ENCODE results near the gene IGF1R. TPM values are rescaled to one million over a fixed set of nuclear protein-coding genes. Genes with fewer than 3 reads are reported as not detected.
A peak's percentile ranks its signal among the peaks of the same experiment; 100 is the strongest.

IGF1R gene
- total RNA-seq, 1 experiment from 2014 or later: 71.3 TPM

DNA sequence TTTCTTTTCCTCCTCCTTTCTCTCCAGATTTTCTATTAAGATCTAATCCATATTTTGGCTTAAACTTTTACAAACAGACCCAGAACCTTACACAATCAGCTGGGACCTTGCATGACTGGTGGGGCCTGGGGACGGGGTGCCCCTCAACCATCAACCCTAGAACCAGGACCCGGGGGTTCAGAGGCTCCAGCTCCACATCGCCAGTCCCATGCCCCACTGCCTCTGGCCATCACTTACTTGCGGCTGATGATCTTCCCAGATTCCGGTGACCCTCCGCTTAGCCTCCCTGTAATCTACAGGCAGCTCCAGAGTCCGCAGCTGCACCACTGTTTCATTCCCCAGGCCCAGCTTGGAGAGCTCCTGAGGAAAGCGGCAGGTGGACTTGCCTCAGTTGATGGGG lies 322.5 kb downstream of the IGF1R start:
- no TSS peak for BruUV-seq (replicated peaks)
- no peak for DNase-seq
- no peaks in the 10 kb centered on the region for H3F3A ChIP-seq (ENCODE audit: insufficient read depth, low read depth)
- H3K4me1 ChIP-seq (replicated peaks; ENCODE audit: insufficient read depth): no peaks in the 10 kb centered on the region
- no peak overlapping the region for H2AFZ ChIP-seq
- no peak overlapping the region for H3K4me2 ChIP-seq
- no peaks in the 10 kb centered on the region for H3K9me3 ChIP-seq (ENCODE audit: insufficient read depth, low read depth)
- intact Hi-C loops (cut with micrococcal nuclease; ENCODE audit: unreplicated experiment): no loop called here
- H4K20me1 ChIP-seq (ENCODE audit: insufficient read depth): no peaks in the 10 kb centered on the region
- no peaks in the 10 kb centered on the region for H3K9me2 ChIP-seq (ENCODE audit: insufficient read depth)
- POLR2A ChIA-PET (ENCODE audit: unreplicated experiment): interaction anchor here (0.5 kb wide), 1 partner anchor 718 kb away, joined by 3 read pairs; no protein-coding TSS in a partner anchor
- H3K4me3 ChIP-seq: no peak overlapping the region
- H3K27ac ChIP-seq: no peak overlapping the region
- CTCF ChIA-PET: no interaction called here
- no peak for TF ChIP-seq EZH2 (IDR thresholded peaks at IDR 0.05; ENCODE audit: low read depth)
- TF ChIP-seq CTCF (conservative IDR thresholded peaks at IDR 0.05): no peak
- H3K79me2 ChIP-seq (ENCODE audit: low read depth): no peaks in the 10 kb centered on the region
- no peaks in the 10 kb centered on the region for H3K27me3 ChIP-seq (ENCODE audit: insufficient read depth, low read depth)
- no peaks in the 10 kb centered on the region for H3K36me3 ChIP-seq (ENCODE audit: low read depth)

DNA sequence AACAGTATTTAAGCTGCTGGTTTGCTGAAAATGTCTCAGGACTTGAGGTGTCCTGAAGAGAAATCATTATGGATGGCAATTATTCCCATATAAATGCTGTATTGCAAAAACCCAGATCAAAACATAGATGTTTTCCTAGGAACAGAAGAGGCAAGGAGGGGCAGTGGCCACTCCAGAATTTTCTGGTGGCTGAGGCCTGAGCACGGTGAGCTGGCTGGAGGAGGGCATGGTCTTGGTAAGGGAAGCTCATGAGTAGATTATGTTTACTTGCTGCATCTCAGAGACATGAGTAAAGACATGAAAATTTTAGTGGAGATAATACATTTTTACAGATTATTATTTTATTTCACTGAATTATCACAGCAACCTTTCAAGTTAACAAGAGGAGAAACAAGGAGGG lies 328.2 kb downstream of the IGF1R start:
- H3K4me1 ChIP-seq (replicated peaks; ENCODE audit: insufficient read depth): peaks cover 2% of the 10 kb centered on the region
- no peaks in the 10 kb centered on the region for H3K79me2 ChIP-seq (ENCODE audit: low read depth)
- no peak overlapping the region for H3K4me3 ChIP-seq
- DNase-seq: peak in 1 of 2 experiments; percentile 5
- H3K9me3 ChIP-seq (ENCODE audit: insufficient read depth, low read depth): no peaks in the 10 kb centered on the region
- H3K27me3 ChIP-seq (ENCODE audit: insufficient read depth, low read depth): no peaks in the 10 kb centered on the region
- no peak overlapping the region for H3K27ac ChIP-seq
- H3K4me2 ChIP-seq: no peak overlapping the region
- ChIA-PET CTCF (no interaction called here), POLR2A (ENCODE audit: unreplicated experiment) (no interaction called here)
- no peaks in the 10 kb centered on the region for H3K9me2 ChIP-seq (ENCODE audit: insufficient read depth)
- no peak for TF ChIP-seq CTCF (conservative IDR thresholded peaks at IDR 0.05)
- no peak for TF ChIP-seq EZH2 (IDR thresholded peaks at IDR 0.05; ENCODE audit: low read depth)
- intact Hi-C loops (cut with micrococcal nuclease; ENCODE audit: unreplicated experiment): no loop called here
- no peak overlapping the region for H2AFZ ChIP-seq
- no peaks in the 10 kb centered on the region for H4K20me1 ChIP-seq (ENCODE audit: insufficient read depth)
- no peaks in the 10 kb centered on the region for H3K36me3 ChIP-seq (ENCODE audit: low read depth)
- BruUV-seq (replicated peaks): no TSS peak
- peaks cover 1% of the 10 kb centered on the region; the same call in 1 of the 2 replicates for H3F3A ChIP-seq (ENCODE audit: insufficient read depth, low read depth)

- H3K27me3 ChIP-seq (ENCODE audit: insufficient read depth, low read depth): no peaks in the 10 kb centered on the region
- no peak for TF ChIP-seq CTCF (conservative IDR thresholded peaks at IDR 0.05)
- TF ChIP-seq EZH2 (IDR thresholded peaks at IDR 0.05; ENCODE audit: low read depth): no peak
- peaks cover 11% of the 10 kb centered on the region for H3K4me1 ChIP-seq (replicated peaks; ENCODE audit: insufficient read depth)
- H3K9me3 ChIP-seq (ENCODE audit: insufficient read depth, low read depth): no peaks in the 10 kb centered on the region
- DNase-seq: no peak
- H3K27ac ChIP-seq: no peak overlapping the region
- H3K4me3 ChIP-seq: no peak overlapping the region
- BruUV-seq (replicated peaks): no TSS peak
- H3K36me3 ChIP-seq (ENCODE audit: low read depth): no peaks in the 10 kb centered on the region
- peaks cover 11% of the 10 kb centered on the region; the same call in 1 of the 2 replicates for H3F3A ChIP-seq (ENCODE audit: insufficient read depth, low read depth)
- CTCF ChIA-PET: no interaction called here
- H3K9me2 ChIP-seq (ENCODE audit: insufficient read depth): no peaks in the 10 kb centered on the region
- H2AFZ ChIP-seq: no peak overlapping the region
- POLR2A ChIA-PET (ENCODE audit: unreplicated experiment): no interaction called here
- intact Hi-C loops (cut with micrococcal nuclease; ENCODE audit: unreplicated experiment): no loop called here
- H3K79me2 ChIP-seq (ENCODE audit: low read depth): no peaks in the 10 kb centered on the region
- no peak overlapping the region for H3K4me2 ChIP-seq
- no peaks in the 10 kb centered on the region for H4K20me1 ChIP-seq (ENCODE audit: insufficient read depth)
Measured at GRCh38 chr15:98977441-98977840, 329.1 kb downstream of the IGF1R start.
